GM18517 (cell line): Measurements from ENCODE around the gene SLC2A9.

Experiments
- ATAC-seq: cut with Tn5 transposase; IDR thresholded peaks from one replicate; pipeline ENCODE4 v1.9.1; 2021; ENCODE audit warnings: mild to moderate bottlenecking, moderate library complexity; ENCODE audit not compliant: unreplicated experiment

SLC2A9 gene

DNA sequence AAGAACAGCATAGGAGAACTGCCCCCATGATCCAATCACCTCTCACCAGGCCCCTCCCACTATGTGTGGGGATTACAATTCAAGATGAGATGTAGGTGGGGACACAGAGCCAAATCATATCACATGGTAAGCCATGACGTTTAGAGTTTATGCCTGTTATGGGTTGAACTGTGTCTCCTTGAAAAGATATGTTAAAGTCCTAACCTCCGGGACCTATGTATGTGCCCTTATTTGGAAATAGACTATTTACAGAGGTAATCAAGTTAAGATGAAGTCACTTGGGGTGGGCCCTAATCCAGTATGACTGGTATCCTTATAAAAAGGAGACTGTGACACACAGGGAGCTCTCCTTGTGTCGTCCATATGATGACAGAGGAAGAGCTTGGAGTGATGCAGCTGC, 25.2 kb upstream of the SLC2A9 start:
- no peak for ATAC-seq

DNA sequence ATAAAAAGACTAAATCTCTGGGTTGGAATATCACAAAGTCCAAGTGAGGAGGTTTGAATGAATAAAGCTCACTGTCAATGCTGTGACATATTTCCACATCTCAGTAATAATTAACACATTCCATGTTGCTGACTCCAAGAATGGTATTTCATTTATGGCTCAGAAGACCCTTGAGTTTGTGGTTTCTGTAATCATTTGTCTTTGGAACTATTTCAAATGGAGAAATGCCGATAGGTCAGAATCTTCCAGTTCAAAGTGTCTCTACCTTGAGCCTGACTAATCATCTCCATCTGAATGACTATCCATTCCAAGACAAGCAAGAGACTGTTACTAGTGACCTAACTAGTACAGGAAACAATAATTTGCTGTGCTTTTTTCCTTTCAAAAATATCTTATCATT, 24.2 kb upstream of the SLC2A9 start:
- no peak for ATAC-seq

DNA sequence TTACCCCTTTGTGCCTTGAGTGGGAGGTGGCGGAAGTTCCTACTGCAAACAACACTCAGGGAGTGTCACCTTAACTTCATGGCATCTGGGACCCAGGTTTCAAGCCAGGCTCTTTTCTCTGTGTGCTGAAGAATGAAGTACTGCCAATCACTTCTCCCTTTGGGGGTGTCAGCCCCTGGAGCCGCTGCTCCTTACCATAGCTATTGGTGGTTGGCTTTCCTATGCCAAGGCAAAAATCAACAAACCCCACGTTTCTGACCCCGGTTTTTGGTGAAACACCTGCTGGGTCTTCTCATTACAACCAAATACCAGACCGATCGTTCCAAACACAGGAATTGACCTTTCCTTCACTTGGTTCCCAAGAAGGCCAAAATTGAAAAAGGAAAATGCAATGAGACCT, 19.7 kb upstream of the SLC2A9 start:
- no peak for ATAC-seq

DNA sequence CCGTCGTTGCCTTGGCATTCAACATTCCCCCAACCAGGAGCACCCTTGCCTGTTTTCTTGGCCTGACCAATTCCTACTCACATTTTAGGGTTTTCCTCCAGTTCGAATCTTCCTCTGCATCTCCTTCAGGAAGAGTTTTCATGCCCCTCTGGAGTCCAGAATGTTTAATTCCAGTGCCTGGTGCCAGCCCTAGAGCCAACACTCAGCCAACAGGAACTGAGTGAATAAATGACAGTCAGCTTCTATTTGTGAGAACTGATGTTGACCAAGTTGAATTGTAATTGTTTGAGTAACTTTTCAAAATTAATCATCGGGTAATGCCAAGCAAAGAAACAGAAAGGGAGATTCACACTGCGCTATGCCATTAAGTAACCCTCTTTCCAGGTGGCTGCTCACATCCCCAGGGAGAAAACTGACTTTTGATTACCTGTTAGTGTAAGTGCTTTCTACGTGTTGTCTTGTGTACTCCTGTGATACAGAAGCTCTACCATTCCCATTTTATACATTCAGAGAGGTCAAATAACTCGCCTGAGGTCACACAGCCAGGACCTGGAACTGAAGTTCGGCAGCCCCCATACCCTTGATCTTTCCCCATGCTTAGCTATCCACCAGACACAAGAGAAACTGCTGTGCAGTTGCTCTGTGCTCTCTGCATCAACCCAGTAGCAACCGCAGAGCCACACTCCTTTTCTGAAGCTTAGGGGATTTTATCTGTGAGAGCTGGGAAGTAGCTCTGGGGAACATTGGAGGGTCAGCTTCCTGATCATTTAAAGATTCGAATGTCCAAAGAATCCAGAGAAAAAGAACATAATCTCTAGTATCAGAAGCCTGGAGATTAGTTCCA, 19.0 kb upstream of the SLC2A9 start:
- ATAC-seq: no peak

DNA sequence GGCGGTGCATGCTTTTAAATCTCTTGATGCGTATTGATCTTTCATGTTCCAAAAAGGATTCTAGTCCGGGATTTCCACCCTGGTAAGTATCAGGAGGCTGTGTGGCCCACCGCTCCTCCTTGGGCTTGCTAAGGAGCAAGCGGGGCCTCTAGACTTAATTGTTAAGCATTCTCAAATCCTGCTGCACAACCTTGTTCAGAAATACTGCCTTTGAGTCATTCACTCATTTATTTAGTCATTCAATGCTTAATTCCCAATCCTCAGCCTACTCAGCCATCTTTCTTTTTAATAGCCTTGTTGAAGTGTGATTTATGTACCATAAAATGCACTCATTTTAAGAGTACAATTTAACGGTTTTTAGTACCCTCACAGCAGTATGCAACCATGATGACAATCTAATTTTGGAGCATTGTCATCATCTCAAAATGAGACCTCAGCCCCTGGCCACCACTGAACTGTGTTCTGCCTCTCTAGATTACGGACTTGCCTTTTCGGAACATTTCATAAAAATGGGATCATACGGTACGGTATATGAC, 15.6 kb upstream of the SLC2A9 start:
- no peak for ATAC-seq

DNA sequence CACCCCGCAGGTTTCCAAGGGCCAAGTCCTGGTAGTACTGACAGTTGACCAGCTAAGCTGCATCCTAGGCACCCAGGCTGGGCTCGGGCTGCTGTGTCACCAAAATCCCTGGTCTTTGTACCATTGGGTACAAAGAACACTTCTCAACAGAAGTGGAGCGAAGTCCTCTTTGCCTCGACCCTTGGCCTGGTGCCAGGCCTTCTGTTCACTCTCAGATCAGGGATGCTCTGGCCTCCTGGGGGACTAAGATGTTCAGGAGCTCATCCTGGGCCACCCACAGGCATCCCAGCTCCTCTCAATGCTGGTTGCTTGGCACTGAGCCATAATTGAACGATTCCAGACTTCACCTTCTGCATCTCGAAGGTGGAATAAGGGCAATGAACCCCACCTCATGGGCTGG, 13.8 kb upstream of the SLC2A9 start:
- ATAC-seq: no peak

DNA sequence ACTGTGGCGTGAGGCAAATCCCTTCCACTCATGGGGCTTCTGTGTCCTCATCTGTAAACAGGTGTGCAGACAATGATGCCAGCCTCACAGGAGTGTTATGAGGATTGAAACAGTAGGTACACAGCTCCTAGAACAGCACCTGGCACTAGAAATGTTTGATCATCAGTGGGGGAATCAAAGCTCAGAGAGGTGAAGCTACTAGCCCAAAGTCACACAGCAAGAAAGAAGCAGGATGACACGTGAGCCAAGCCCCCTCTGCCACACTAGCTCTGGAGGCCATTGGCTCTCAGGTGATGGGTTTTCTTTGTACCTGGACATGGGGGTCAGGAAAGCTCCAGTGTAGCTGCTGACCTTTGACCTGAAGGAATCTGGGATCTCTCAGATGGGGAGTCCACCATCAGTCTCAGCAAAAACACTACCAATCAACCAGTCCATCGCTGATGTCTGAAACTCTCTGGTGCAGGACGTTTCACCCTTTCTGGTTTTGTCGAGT, 13.4 kb upstream of the SLC2A9 start:
- no peak for ATAC-seq

DNA sequence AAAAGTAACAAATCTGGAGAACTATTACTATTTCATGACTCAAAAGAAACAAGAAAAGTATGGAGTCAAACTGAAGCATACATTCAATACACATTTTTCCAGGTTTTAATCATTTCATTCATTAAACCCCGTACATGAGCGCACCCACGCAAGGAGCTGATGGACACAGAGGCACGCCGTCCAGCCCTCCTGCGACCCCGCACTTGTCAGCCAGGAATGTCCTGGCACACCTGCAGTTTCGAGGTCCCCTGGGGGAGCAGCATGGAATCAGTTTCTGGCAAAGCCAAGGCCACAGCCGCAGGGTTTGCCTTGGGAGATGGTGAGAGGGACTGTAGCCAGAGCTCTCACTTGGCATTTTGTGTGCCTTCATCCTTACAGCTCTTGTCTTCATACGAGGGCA, 12.8 kb upstream of the SLC2A9 start:
- no peak for ATAC-seq

DNA sequence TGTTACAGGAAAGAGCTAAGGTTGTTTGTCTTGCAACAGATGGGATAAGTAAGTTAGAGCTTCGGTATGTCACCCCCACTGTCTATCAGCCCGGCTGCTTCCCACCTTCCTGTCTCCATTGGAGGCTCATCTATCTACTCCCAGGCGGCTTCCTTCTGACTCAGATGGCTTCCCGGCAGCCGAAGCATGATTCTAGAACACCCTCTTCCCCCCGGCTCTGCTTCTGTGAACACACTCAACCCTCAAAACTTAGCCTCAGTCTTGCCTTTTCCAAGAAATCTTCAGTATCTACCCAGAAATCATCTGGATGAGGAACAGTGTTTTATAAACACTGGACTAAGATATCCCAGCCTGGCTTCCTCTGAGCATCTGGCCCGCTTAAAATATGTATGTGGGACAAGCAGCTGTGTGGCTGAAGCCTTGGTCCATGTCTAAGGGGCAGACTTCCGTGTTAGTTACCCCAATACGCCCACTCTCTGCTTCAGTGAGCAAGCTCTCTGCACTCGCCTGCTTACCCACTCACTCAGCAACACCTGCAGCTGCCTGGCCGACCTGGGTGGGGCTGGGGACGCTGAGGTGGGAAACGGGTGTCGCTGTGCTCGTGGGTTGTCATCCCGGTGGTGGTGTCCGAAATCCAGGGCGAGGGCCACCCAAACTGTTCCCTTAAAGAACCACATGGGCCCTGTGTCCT, 12.0 kb upstream of the SLC2A9 start:
- no peak for ATAC-seq

DNA sequence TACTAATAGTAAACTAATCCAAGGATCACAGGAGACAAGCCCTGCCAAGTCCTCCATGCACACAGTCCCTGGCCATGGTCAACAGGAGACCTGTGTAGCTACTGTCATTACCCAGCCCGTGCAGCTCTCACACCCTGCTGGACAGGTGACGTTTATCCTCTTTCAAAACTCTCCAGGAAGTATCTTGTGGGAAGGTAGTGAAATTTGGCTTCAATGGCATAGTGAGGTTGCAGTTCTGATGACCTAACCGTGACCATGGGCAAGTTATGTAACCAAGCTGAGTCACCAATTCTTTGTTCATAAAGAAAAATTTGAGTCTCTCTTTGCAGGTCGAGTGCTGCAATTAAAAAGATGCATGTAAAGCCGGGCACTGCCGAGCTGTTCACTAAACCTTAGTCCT, 11.3 kb upstream of the SLC2A9 start:
- ATAC-seq: no peak

DNA sequence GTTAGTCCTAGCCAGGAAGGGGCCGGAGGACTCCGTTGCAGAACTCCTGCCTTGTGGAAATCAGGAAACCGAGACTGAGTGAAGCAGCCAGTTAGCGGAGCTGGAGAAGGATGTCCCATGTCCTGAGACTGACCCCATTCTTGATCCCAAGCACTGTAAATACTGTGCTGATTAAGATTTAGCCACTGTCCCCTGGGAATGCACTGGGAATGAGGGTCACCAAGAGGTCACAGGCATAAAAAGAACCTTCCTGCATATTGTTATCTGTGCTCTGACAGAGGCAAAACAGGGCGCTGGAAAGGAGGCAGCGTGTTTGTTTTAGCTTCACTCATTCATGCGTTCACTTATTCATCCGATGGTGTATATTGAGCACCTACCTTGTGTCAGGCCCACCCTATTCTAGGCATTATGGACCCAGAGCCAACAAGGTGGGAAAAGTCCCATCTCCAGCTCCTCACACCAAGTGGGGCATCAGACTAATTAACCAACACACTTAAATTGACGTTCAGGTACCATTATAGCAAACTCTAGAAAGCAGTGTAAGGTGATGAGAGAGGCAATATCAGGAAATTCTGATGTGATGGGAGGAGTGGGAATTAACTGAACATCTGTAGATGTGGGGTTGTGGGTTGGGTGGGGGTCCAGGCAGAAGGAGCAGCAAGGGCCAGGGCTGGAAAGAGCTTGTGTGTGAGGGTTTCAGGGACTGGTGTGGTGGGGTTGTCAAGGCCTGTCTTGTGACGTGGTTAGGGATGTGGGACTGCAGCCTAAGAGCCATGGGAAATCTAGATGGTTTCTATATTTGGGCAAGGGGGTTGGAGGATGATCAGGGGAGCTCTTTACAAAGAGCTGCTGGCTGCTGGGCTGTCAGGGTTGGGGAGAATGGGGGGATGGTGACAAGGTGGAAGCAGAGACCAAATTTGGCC, 10.6 kb upstream of the SLC2A9 start:
- no peak for ATAC-seq

DNA sequence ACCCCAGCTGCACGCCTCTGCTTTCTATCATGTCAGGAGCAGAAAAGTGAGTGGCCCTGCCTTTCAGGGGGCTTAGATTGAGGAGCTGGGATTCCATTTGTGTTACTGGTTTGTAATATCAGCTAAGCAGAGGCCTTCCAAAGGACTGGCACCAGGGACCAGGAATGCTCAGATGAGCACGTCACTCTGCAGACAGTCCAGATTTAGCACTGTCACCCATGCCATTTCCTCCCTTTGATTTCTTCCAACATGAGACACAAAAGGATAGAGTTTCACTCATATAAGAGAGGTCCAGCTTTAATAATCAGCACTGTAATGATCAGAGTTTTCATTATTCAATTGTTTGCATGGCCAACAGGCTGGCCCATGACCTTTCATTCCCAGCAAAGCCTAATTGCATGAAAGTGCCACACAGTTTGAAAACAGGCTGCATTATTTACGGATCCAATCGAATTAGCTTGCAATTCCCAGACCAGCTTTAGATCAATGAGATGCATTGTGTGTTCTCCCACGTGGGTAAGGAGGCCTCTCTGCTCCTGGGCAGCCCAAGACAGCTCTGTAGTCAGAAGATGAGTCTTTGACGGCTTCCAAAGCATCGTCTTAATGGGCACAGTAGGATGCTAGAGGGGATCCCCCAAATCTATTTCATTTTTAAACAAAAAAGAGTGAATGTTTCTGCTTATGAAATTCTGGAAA, 9.8 kb upstream of the SLC2A9 start:
- ATAC-seq: no peak

DNA sequence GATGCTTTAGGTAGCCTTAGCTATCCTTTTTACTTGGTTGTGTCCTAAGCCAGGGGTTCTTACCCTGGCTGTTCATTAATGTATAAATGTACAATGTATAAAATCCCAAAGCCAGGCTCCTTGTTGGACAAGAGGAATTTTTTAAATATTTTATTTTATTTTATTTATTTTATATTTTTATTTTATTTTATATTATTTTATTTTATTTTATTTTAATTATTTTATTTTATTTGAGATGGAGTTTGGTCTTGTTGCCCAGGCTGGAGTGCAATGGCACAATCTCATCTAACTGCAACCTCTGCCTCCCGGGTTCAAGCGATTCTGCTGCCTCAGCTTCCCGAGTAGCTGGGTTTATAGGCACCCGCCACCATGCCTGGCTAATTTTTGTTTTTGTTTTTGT, 8.1 kb upstream of the SLC2A9 start:
- ATAC-seq: no peak

DNA sequence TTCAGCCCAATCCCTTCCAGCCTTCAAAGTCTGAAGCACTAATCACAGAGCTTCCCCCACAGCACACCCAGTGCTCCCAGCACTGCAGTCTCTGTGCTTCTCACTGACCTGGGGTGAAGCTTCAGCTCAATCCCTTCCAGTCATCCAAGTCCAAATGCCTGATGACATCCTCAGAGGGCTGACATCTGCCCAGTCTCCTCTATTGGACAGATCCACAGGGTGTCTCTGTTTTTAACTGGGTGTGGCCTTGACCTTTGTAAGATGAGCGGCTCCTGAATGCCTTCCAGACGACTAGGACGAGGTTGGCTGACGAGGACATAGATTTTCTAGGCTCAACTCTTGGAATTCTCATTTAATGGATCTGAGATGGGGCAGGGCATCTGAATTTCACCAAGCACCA, 7.6 kb upstream of the SLC2A9 start:
- no peak for ATAC-seq

DNA sequence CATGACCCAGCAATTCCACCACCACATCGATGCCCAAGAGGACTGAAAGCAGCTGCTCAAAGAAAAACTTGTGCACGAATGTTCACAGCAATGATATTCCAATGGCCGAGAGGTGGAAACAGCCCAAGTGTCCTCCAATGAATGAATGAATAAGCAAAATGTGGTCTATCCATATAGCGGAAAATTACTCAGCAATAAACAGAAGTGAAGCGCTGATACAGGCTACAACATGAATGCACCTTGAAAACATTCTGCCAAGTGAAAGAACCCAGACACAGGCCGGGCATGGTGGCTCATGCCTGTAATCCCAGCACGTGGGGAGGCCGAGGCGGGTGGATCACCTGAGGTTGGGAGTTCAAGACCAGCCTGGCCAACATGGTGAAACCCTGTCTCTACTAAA, 5.2 kb upstream of the SLC2A9 start:
- ATAC-seq: no peak

DNA sequence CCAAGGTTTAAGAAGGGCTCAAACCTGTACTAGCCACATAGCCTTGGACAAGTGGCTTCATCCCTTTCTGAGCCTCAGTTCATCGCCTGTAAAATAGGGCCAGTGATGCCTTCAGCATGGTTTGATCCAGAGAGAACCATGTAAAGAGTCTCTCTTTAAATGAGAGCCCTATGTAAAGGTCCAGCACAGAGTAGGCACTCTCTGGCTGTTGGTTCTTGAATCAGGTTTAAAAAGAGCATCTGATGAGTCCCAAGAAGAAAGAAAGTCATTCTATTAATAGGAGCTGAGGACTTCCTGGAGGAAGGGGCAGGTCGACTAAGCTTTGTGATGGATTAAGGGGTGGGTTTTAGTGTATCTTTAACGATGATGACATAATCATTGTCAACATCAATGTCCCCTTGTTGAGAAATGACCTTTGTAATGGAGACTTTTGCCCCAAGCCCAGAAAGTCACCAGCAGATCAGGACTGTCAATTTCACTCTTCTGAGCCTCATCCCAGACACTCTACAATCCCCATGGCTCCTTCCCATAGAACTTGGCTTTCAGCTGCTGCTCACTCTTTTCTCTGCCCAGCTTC, 4.0 kb upstream of the SLC2A9 start:
- ATAC-seq: no peak

DNA sequence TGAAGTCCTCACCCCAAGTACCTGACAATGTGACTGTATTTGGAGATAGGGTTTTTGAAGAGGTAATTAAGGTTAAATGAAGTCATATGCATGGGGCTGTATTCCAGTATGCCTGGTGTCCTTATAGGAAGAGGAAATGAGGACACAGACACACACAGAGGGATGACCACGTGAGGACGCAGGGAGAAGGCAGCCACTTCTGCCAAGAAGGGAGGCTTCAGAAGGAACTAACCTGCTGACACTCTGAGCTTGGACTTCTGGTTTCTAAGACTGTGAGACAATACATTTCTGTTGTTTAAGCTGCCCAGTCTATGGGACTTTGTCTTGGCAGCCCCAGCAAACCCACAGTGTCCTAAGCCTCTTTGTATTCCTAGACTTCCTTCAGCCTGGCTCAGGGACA, 3.0 kb upstream of the SLC2A9 start:
- ATAC-seq: no peak

DNA sequence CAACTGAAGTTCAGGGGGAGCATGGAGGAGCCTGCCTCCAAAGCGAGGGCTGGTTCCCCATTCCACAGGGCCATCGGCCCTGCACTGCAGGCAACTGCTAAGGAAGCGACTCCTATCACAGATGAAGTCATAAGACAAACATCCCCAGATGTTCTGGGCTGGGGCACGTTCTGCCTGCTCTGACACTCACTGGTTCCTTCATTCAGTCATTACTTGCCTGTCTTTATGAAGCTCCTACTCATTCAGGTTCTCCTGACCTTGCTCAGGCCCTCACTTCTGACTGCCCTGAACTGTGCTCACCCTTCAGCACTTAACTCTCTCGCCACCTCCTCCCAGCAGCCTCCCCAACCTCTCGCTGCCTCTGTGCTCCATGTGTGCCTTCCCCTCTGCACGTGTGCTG, 2.5 kb upstream of the SLC2A9 start:
- ATAC-seq: no peak

DNA sequence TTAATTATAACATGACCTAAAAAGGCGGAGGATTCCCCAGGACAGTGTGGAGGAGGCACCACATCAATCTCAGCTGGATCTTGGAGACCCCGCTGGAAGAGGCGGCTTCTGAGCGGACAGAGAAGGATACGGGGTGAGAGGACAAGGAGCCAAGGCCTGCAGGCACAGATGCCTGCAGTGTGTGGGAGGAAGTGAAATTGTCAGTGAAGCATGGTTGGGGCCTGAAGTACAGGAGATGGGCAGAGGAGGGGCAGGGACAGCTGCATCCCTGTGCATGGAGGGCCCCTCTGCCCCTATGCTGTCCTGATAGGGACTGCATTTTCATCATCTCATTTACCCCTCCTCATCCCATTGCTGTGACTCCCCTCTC, 1.7 kb upstream of the SLC2A9 start:
- ATAC-seq: no peak

DNA sequence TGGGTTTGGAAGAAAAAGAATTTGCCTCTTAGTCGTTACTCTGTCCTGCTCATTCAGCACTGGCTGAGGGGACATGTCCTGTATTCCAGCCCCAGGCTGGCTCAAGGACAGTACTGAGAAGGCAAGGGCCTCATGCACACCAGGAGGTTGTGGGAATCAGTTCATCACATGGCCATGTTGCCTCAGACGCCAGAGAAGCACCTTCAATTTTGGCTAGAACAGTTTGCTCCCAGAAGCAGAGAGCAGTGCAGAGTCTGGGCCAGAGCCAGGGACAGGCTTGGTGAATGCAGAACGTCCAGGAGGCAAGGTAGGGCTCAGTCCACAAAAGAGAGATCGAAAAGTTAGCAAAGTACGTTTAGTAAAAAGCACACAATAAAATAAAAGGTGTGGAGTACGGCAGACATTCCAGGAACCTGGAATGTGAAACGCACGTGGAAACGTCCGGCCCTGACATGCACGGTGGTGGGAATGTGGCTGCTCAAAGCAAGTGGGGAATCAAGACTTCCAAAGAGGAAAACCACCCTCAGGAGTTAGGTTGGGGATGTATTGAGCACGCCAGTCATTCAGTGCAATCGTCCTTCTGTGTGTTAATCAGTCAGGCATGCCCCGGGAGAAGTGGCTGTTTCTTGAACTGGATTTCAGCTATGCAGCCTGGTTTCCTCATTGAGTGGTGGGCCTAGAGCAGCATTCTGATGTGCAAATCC, 1.2 kb upstream of the SLC2A9 start:
- no peak for ATAC-seq
